Measurements from ENCODE around the gene RFX3. TPM values are rescaled to one million over a fixed set of nuclear protein-coding genes. Genes with fewer than 3 reads are reported as not detected.

Gene RFX3
- total RNA-seq, 1 experiment from 2014 or later: 9.9 TPM

GRCh38 chr9:3490957-3491356 is 34.8 kb downstream of the RFX3 start:
- WGBS (ENCODE audit: extremely low coverage, insufficient read length, low lambda C conversion rate): no CpG with 5 or more reads among the region's 4 CpGs
- Histone ChIP-seq H3T11ph (ENCODE audit: low read length) (no peak overlapping the region), H3K79me2 (ENCODE audit: insufficient read depth, low read length) (no peaks in the 10 kb centered on the region; the same call in 1 of the 2 replicates)

More at GRCh38 chr9:3490957-3491356, 34.8 kb downstream of the RFX3 start:
- no peaks in the 10 kb centered on the region for H3K27me3 ChIP-seq (ENCODE audit: insufficient read depth, low read length)
- H2BK20ac ChIP-seq (ENCODE audit: low read depth, low read length, poor library complexity, severe bottlenecking): no peak overlapping the region
- H3K4ac ChIP-seq (ENCODE audit: low read depth, low read length): no peak overlapping the region
- no peaks in the 10 kb centered on the region for H3K4me1 Mint-ChIP-seq
- no peak overlapping the region for H3K14ac ChIP-seq (ENCODE audit: insufficient read depth, low read length)
- no peak overlapping the region for H3K56ac ChIP-seq (ENCODE audit: insufficient read length, low read depth, low read length)
- no peaks in the 10 kb centered on the region for H4K20me1 ChIP-seq (ENCODE audit: control insufficient read depth, insufficient read depth, insufficient read length)
- no peak overlapping the region for H4K5ac ChIP-seq (ENCODE audit: insufficient read length, low read depth, low read length)
- H3K4me1 ChIP-seq (ENCODE audit: insufficient read depth, low read length): no peaks in the 10 kb centered on the region
- H4K91ac ChIP-seq (ENCODE audit: insufficient read length, low read depth, low read length): no peak overlapping the region
- no peak overlapping the region for H2BK12ac ChIP-seq (ENCODE audit: insufficient read length, low read depth, low read length)
- no peak overlapping the region for H3K9ac ChIP-seq (ENCODE audit: extremely low read depth, insufficient read length, low read length)
- H3K4me3 Mint-ChIP-seq: no peak overlapping the region
- no peak overlapping the region for H2AFZ ChIP-seq (ENCODE audit: low read length)
- no peak overlapping the region for H2BK120ac ChIP-seq (ENCODE audit: low read depth, low read length, poor library complexity, severe bottlenecking)
- H3K18ac ChIP-seq (ENCODE audit: insufficient read length, low read depth, low read length): no peak overlapping the region
- no peak for DNase-seq
- TF ChIP-seq CTCF (conservative IDR thresholded peaks at IDR 0.05): no peak
- no peaks in the 10 kb centered on the region for H3K27me3 Mint-ChIP-seq (ENCODE audit: low read depth)
- H3K23me2 ChIP-seq (ENCODE audit: insufficient read length, low read depth, low read length, poor library complexity, severe bottlenecking): no peaks in the 10 kb centered on the region
- no peak overlapping the region for H2BK15ac ChIP-seq (ENCODE audit: low read depth, low read length)
- H3K23ac ChIP-seq (ENCODE audit: insufficient read length, low read depth, low read length): no peak overlapping the region
- H3K79me1 ChIP-seq (ENCODE audit: insufficient read depth, low read depth, low read length, poor library complexity, severe bottlenecking): peaks cover 4% of the 10 kb centered on the region
- H3K27ac Mint-ChIP-seq: no peak overlapping the region
- H2AK5ac ChIP-seq (ENCODE audit: insufficient read length, low read length): no peak overlapping the region
- H4K8ac ChIP-seq (replicated peaks; ENCODE audit: insufficient read length, low read depth, low read length): no peak overlapping the region
- H3K36me3 Mint-ChIP-seq (ENCODE audit: insufficient read depth in 1 of 3, low read depth in 3 of 3): peaks cover 0 to 4% (median 2%) of the 10 kb centered on the region in 3 experiments; a peak in 3 of 7 replicates
- no peaks in the 10 kb centered on the region for H3K9me3 ChIP-seq (ENCODE audit: control insufficient read depth, low read depth, low read length)
- no peak overlapping the region for H3K4me2 ChIP-seq (ENCODE audit: insufficient read depth, insufficient read length, low read length)
- no peaks in the 10 kb centered on the region for H3K9me3 Mint-ChIP-seq
- H2BK5ac ChIP-seq (ENCODE audit: insufficient read length, low read length): no peak overlapping the region
- H3K27ac ChIP-seq (ENCODE audit: insufficient read length, low read depth, low read length): no peak overlapping the region

Data from H9 (cell line).